ENCODE data around the gene IFI30.

GRCh38 chr19:18141031-18141430, 32.6 kb upstream of the IFI30 start:
- TF ChIP-seq CTCF (IDR thresholded peaks at IDR 0.05) (no peak), POLR2AphosphoS5 (IDR thresholded peaks at IDR 0.05; ENCODE audit: insufficient read depth in 1 of 2, low read depth in 1 of 2) (no peak), POLR2A (IDR thresholded peaks at IDR 0.05) (no peak)
